Epithelial cell of esophagus (primary cell): ENCODE data around the gene GRM4.

Experiments
- DNase-seq: peaks from one replicate; pipeline ENCODE4 v3.0.0; 2010; ENCODE audit warnings: low read depth
- H3K4me3 ChIP-seq: 2 replicates; pipeline ENCODE4 v1.5.1; 2011; ENCODE audit warnings: mild to moderate bottlenecking, low read length, control low read depth
- TF ChIP-seq, protein P1 (sequence below): IDR thresholded peaks from 2 replicates; pipeline ENCODE4 v1.5.1; 2011; ENCODE audit warnings: low read depth, mild to moderate bottlenecking, low read length, control low read depth, inconsistent platforms; ENCODE audit not compliant: insufficient read depth; ENCODE audit errors: missing control alignments

Gene GRM4

DNA sequence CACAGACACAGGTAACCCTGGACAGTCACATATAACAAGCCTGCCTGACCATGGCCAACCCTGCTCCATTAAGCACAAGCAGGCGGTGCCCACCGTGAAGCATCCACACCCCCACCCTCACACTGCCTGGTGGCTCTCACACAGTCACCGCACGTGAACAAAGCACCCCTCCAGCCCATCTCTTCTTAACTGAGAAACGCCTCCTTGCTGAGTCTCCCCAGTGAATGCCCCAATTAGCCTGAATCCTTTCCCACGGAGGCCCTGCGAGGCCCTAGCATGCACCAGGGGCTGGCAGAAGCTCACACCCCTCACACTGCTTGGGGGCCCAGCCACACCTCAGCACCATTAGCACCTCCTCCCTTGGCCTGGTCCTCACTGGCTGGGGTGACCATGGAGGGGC lies 72.3 kb downstream of the GRM4 start:
- TF ChIP-seq, protein P1, sequence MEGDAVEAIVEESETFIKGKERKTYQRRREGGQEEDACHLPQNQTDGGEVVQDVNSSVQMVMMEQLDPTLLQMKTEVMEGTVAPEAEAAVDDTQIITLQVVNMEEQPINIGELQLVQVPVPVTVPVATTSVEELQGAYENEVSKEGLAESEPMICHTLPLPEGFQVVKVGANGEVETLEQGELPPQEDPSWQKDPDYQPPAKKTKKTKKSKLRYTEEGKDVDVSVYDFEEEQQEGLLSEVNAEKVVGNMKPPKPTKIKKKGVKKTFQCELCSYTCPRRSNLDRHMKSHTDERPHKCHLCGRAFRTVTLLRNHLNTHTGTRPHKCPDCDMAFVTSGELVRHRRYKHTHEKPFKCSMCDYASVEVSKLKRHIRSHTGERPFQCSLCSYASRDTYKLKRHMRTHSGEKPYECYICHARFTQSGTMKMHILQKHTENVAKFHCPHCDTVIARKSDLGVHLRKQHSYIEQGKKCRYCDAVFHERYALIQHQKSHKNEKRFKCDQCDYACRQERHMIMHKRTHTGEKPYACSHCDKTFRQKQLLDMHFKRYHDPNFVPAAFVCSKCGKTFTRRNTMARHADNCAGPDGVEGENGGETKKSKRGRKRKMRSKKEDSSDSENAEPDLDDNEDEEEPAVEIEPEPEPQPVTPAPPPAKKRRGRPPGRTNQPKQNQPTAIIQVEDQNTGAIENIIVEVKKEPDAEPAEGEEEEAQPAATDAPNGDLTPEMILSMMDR: no peak
- no peak overlapping the region for H3K4me3 ChIP-seq
- no peak for DNase-seq

- TF ChIP-seq, protein P1: no peak
- no peak overlapping the region for H3K4me3 ChIP-seq
- DNase-seq: no peak
Measured at GRCh38 chr6:34072727-34073126, 73.2 kb downstream of the GRM4 start.

- DNase-seq: no peak
- TF ChIP-seq, protein P1: no peak
- no peak overlapping the region for H3K4me3 ChIP-seq
Measured at GRCh38 chr6:34071884-34072379, 74.0 kb downstream of the GRM4 start.

DNA sequence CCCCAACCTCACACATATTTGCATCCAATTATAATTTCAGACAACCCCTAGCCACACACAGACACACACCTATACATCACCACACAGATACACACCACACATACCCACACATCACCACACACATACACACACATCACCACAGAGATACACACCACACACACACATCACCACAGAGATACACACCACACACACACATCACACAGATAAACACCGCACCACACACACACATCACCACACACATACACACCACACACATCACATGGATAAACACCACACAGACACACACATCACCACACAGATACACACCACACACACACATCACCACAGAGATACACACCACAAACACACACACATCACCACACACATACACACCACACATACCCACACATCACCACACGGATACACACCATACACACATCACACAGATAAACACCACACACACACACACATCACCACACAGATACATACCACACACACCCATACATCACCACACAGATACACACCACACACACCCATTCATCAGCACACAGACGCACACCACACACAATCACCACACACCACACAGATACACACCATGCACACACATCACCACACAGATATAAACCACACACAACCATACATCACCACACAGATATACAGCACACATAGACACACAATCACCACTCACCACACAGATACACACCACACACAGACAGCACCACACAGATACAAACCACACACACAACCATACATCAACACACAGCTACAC lies 74.6 kb downstream of the GRM4 start:
- TF ChIP-seq, protein P1: no peak
- DNase-seq: no peak
- no peak overlapping the region for H3K4me3 ChIP-seq

GRCh38 chr6:34070315-34071135 lies 75.4 kb downstream of the GRM4 start:
- H3K4me3 ChIP-seq: no peak overlapping the region
- no peak for DNase-seq
- TF ChIP-seq, protein P1: no peak

DNA sequence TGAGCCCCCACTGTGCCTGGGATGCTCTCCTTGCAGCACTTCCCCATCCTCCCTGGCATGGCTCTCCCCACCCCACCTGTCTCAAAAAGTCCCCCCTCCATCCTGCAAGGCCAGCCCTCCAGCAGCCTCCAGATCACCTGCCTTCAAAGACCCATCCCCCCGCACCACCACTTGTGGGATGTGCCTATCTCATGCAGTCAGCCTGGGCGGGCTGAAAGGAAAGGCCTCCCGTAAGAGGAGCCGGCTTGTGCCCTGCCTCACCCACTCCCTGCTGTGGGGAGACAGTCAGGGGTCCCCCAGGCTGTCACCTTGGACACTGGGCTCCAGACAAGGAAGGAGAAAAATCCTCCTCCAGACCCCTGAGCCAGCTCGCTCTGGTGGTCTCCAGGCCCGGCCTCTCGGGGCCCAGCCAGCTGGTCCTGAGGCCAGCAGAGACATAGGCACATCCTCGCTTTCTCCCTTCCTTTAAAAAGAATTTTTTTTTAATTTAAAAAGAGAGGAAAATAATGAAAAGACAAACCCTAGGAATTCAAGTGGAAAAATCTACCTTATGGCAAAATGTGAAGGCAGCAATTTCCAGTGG lies 77.3 kb downstream of the GRM4 start:
- DNase-seq: no peak
- TF ChIP-seq, protein P1: no peak
- H3K4me3 ChIP-seq: no peak overlapping the region
